A673 (cell line): ENCODE data around the gene ERC1. TPM values are rescaled to one million over a fixed set of nuclear protein-coding genes. Genes with fewer than 3 reads are reported as not detected.

Experiments
- BruUV-seq: library from RNA; stranded (reverse); fragments of 400-500 nt; replicated peaks from 2 replicates; lab custom pipeline; 2021; lab: Mats Ljungman, UMichigan
- CTCF ChIA-PET: fragments of 300-600 bp; sonication (Branson Sonifier 250); formaldehyde crosslinking; loops from one replicate; lab custom pipeline; 2022; ENCODE audit warnings: antibody characterized with exemption; lab: Charles Lee
- POLR2A ChIA-PET: fragments of 300-600 bp; sonication (Branson Sonifier 250); formaldehyde crosslinking; loops from one replicate; lab custom pipeline; 2022; ENCODE audit warnings: antibody characterized with exemption; ENCODE audit not compliant: low non-redundant PET; lab: Charles Lee
- DNase-seq: peaks from one replicate; pipeline ENCODE4 v3.0.0-alpha.2; 2015; ENCODE audit warnings: low spot score
- H3K27ac ChIP-seq: fragments of 200-600 bp; sonication (generic); 2 replicates; pipeline ENCODE4 v1.5.1; 2016; ENCODE audit warnings: mixed run types, low read depth, mild to moderate bottlenecking, mixed read lengths, antibody characterized with exemption, low read length; ENCODE audit not compliant: poor library complexity, severe bottlenecking
- H3K27me3 ChIP-seq: fragments of 200-600 bp; sonication (generic); replicated peaks from 2 replicates; pipeline ENCODE4 v1.6.1; 2017; ENCODE audit warnings: mixed run types, low read depth, mild to moderate bottlenecking, mixed read lengths, antibody characterized with exemption, low read length; ENCODE audit not compliant: insufficient read depth, poor library complexity
- H3K36me3 ChIP-seq: fragments of 200-600 bp; sonication (generic); 2 replicates; pipeline ENCODE4 v1.6.1; 2016; ENCODE audit warnings: mixed run types, mild to moderate bottlenecking, mixed read lengths, antibody characterized with exemption, low read length; ENCODE audit not compliant: insufficient read depth, poor library complexity, severe bottlenecking
- H3K4me1 ChIP-seq: fragments of 200-600 bp; sonication (generic); 2 replicates; pipeline ENCODE4 v1.6.1; 2017; ENCODE audit warnings: mixed run types, mild to moderate bottlenecking, mixed read lengths, antibody characterized with exemption, low read length; ENCODE audit not compliant: insufficient read depth, poor library complexity, severe bottlenecking
- H3K4me3 ChIP-seq: fragments of 200-600 bp; sonication (generic); 2 replicates; pipeline ENCODE4 v1.5.1; 2016; ENCODE audit warnings: low read depth, mixed run types, mild to moderate bottlenecking, mixed read lengths, low read length; ENCODE audit not compliant: poor library complexity, severe bottlenecking
- H3K9me3 ChIP-seq: fragments of 200-600 bp; sonication (generic); 2 replicates; pipeline ENCODE4 v1.6.1; 2016; ENCODE audit warnings: mixed run types, low read depth, mild to moderate bottlenecking, mixed read lengths, antibody characterized with exemption, low read length; ENCODE audit not compliant: poor library complexity, severe bottlenecking
- EZH2 ChIP-seq: fragments of 200-600 bp; sonication (generic); IDR thresholded peaks from 2 replicates; pipeline ENCODE4 v1.6.1; 2017; ENCODE audit warnings: borderline replicate concordance, low read depth, mild to moderate bottlenecking, mixed read lengths, antibody characterized with exemption, low read length; ENCODE audit not compliant: poor library complexity, severe bottlenecking
- intact Hi-C: fragments of 100-400 bp; cut with micrococcal nuclease; formaldehyde crosslinking; loops from one replicate; pipeline ENCODE4 v1.10.0; 2022; ENCODE audit not compliant: unreplicated experiment
- total RNA-seq: library from RNA; stranded (reverse); gene quantifications from 2 replicates; pipeline ENCODE4 v1.2.3, GENCODE V29; 2021
- TF ChIP-seq, protein P1 (sequence below): fragments of 300-800, 200-600 bp; sonication (generic); conservative IDR thresholded peaks from 2 replicates; pipeline ENCODE4 v1.5.1; 2017; ENCODE audit warnings: low read depth, mild to moderate bottlenecking, antibody characterized with exemption, low read length, moderate library complexity, mixed read lengths

Gene ERC1
- total RNA-seq, 1 experiment from 2014 or later = 60.7 TPM

- H3K36me3 ChIP-seq = no peaks in the 10 kb centered on the region
- H3K4me1 ChIP-seq = no peaks in the 10 kb centered on the region
- no peak overlapping the region for H3K4me3 ChIP-seq
- no peaks in the 10 kb centered on the region for H3K9me3 ChIP-seq
- H3K27me3 ChIP-seq = no peaks in the 10 kb centered on the region
- intact Hi-C loops = no loop called here
- DNase-seq = no peak
- ChIA-PET POLR2A (no interaction called here), CTCF (no interaction called here)
- no TSS peak for BruUV-seq
- H3K27ac ChIP-seq = no peak overlapping the region
- TF ChIP-seq, protein P1, sequence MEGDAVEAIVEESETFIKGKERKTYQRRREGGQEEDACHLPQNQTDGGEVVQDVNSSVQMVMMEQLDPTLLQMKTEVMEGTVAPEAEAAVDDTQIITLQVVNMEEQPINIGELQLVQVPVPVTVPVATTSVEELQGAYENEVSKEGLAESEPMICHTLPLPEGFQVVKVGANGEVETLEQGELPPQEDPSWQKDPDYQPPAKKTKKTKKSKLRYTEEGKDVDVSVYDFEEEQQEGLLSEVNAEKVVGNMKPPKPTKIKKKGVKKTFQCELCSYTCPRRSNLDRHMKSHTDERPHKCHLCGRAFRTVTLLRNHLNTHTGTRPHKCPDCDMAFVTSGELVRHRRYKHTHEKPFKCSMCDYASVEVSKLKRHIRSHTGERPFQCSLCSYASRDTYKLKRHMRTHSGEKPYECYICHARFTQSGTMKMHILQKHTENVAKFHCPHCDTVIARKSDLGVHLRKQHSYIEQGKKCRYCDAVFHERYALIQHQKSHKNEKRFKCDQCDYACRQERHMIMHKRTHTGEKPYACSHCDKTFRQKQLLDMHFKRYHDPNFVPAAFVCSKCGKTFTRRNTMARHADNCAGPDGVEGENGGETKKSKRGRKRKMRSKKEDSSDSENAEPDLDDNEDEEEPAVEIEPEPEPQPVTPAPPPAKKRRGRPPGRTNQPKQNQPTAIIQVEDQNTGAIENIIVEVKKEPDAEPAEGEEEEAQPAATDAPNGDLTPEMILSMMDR = no peak
- TF ChIP-seq EZH2 = no peak
Observed at GRCh38 chr12:1289371-1290155, 298.5 kb downstream of the ERC1 start.

DNA sequence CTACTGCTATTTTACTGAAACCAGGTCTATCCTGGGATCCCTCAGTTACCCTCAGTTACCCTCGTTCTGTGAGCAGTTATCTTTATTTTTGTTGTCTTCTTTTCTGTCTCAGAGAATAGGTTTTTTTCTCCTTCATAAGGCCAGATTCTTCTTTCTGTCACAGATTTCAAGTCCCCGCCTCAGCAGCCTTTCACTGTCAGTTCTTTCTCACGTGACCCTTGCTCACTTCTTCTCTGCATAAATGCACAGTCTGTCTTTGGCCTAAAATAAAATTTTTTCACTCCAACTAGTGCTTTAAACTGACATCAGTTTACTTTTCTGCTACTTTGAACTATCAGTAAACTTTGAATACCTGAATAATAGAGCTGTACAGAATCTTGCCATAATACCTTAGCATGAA is 299.7 kb downstream of the ERC1 start:
- no peaks in the 10 kb centered on the region for H3K27me3 ChIP-seq
- DNase-seq = no peak
- POLR2A ChIA-PET = no interaction called here
- CTCF ChIA-PET = no interaction called here
- no peaks in the 10 kb centered on the region for H3K4me1 ChIP-seq
- intact Hi-C loops = no loop called here
- no peaks in the 10 kb centered on the region for H3K9me3 ChIP-seq
- no peaks in the 10 kb centered on the region for H3K36me3 ChIP-seq
- no peak overlapping the region for H3K27ac ChIP-seq
- H3K4me3 ChIP-seq = no peak overlapping the region
- TF ChIP-seq, protein P1 = no peak
- no peak for TF ChIP-seq EZH2
- no TSS peak for BruUV-seq

GRCh38 chr12:1291601-1292332 is 300.7 kb downstream of the ERC1 start:
- intact Hi-C loops = no loop called here
- DNase-seq = no peak
- ChIA-PET CTCF (no interaction called here), POLR2A (interaction anchor here (0.6 kb wide), 1 partner anchor 165 kb away, joined by 3 read pairs; no protein-coding TSS in a partner anchor)
- H3K4me1 ChIP-seq = no peaks in the 10 kb centered on the region
- no peak overlapping the region for H3K4me3 ChIP-seq
- H3K27ac ChIP-seq = no peak overlapping the region
- TF ChIP-seq, protein P1 = no peak
- no peak for TF ChIP-seq EZH2
- H3K36me3 ChIP-seq = no peaks in the 10 kb centered on the region
- no peaks in the 10 kb centered on the region for H3K27me3 ChIP-seq
- BruUV-seq = no TSS peak
- no peaks in the 10 kb centered on the region for H3K9me3 ChIP-seq
